RWPE2 (cell line): ENCODE data around the gene HMCN2.

Source experiments
- ATAC-seq: fragments of 200-7000 bp; cut with Tn5 transposase; 3 replicates; pipeline ENCODE4 v1.9.1; 2021; ENCODE audit warnings: low read depth
- DNase-seq: peaks from one replicate; pipeline ENCODE4 v3.0.0-alpha.2; 2020; ENCODE audit warnings: low spot score
- H3K27ac ChIP-seq: fragments of 450-650 bp; 2 replicates; pipeline ENCODE4 v1.5.1; 2017; ENCODE audit warnings: mild to moderate bottlenecking; ENCODE audit not compliant: poor library complexity, severe bottlenecking
- H3K27me3 ChIP-seq: fragments of 250-450 bp; sonication (Bioruptor Pico); 2 replicates; pipeline ENCODE4 v1.5.1; 2021; ENCODE audit warnings: mild to moderate bottlenecking, moderate library complexity; ENCODE audit not compliant: insufficient read depth, poor library complexity, severe bottlenecking
- H3K36me3 ChIP-seq: fragments of 250-450 bp; sonication (Bioruptor Pico); 2 replicates; pipeline ENCODE4 v1.5.1; 2020; ENCODE audit warnings: low read depth, mild to moderate bottlenecking, moderate library complexity
- H3K4me1 ChIP-seq: fragments of 250-450 bp; sonication (Bioruptor Pico); 2 replicates; pipeline ENCODE4 v1.5.1; 2021; ENCODE audit warnings: mild to moderate bottlenecking, moderate library complexity; ENCODE audit not compliant: insufficient read depth, poor library complexity, severe bottlenecking
- H3K4me3 ChIP-seq: fragments of 250-450 bp; sonication (Bioruptor Pico); 2 replicates; pipeline ENCODE4 v1.5.1; 2021; ENCODE audit warnings: mild to moderate bottlenecking, moderate library complexity; ENCODE audit not compliant: severe bottlenecking
- H3K9me3 ChIP-seq: fragments of 250-450 bp; sonication (Bioruptor Pico); 2 replicates; pipeline ENCODE4 v1.5.1; 2021; ENCODE audit warnings: mild to moderate bottlenecking, moderate library complexity; ENCODE audit not compliant: severe bottlenecking
- TF ChIP-seq, protein P1 (sequence below): fragments of 450-650 bp; IDR thresholded peaks from one replicate; pipeline ENCODE4 v1.5.1; 2017; ENCODE audit warnings: mild to moderate bottlenecking, moderate library complexity; ENCODE audit not compliant: poor library complexity, severe bottlenecking

HMCN2 gene

DNA sequence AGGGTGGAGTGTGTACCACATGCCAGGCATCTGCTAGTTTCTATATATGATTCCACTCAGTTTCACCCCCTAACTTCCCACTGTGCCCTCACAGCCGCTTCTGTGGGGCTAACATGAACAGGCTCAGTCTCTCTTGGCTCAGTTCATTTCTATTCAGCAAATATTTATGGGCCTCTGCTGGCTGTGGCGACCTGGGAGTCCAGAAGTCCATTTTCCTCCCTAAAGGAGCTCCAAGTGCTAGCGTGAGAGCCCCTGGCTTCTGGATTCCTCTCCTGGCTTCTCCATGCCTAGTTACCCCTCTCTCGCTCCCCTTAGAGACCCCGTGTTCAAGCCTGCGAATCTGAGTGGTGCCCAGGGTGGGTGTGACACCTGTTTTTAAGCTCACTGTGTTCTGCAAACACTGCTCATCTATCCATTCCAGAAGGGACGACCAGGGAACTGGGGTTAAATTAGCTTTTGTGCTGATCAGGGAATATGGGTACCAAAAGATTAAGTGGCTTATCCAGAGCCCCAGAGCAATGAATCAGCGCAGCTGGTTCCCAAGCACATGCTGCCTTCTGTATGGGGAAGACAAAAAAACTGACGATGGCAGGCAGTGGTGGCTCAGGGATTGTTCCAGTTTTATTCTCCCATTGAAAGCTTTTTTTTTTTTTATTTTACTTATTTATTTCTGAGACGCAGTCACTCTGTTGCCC, 57.6 kb downstream of the HMCN2 start:
- H3K4me1 ChIP-seq: no peaks in the 10 kb centered on the region
- H3K9me3 ChIP-seq: no peaks in the 10 kb centered on the region
- TF ChIP-seq, protein P1, sequence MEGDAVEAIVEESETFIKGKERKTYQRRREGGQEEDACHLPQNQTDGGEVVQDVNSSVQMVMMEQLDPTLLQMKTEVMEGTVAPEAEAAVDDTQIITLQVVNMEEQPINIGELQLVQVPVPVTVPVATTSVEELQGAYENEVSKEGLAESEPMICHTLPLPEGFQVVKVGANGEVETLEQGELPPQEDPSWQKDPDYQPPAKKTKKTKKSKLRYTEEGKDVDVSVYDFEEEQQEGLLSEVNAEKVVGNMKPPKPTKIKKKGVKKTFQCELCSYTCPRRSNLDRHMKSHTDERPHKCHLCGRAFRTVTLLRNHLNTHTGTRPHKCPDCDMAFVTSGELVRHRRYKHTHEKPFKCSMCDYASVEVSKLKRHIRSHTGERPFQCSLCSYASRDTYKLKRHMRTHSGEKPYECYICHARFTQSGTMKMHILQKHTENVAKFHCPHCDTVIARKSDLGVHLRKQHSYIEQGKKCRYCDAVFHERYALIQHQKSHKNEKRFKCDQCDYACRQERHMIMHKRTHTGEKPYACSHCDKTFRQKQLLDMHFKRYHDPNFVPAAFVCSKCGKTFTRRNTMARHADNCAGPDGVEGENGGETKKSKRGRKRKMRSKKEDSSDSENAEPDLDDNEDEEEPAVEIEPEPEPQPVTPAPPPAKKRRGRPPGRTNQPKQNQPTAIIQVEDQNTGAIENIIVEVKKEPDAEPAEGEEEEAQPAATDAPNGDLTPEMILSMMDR: no peak
- H3K36me3 ChIP-seq: no peaks in the 10 kb centered on the region
- H3K4me3 ChIP-seq: no peak overlapping the region
- peaks cover 49% of the 10 kb centered on the region for H3K27me3 ChIP-seq
- DNase-seq (no peak), ATAC-seq (no peak)
- H3K27ac ChIP-seq: no peak overlapping the region

- no peaks in the 10 kb centered on the region for H3K4me1 ChIP-seq
- H3K36me3 ChIP-seq: no peaks in the 10 kb centered on the region
- no peak for DNase-seq
- H3K4me3 ChIP-seq: no peak overlapping the region
- no peaks in the 10 kb centered on the region for H3K9me3 ChIP-seq
- no peak for ATAC-seq
- no peak overlapping the region for H3K27ac ChIP-seq
- peaks cover 38% of the 10 kb centered on the region for H3K27me3 ChIP-seq
- TF ChIP-seq, protein P1: no peak
These were observed 60.4 kb downstream of the HMCN2 start for GRCh38 chr9:130325921-130326320.

GRCh38 chr9:130327070-130327780, 61.7 kb downstream of the HMCN2 start:
- no peak overlapping the region for H3K4me3 ChIP-seq
- H3K9me3 ChIP-seq: no peaks in the 10 kb centered on the region
- ATAC-seq (no peak; the same call in 2 of the 3 replicates), DNase-seq (no peak)
- no peak overlapping the region for H3K27ac ChIP-seq
- no peaks in the 10 kb centered on the region for H3K36me3 ChIP-seq
- no peaks in the 10 kb centered on the region for H3K4me1 ChIP-seq
- TF ChIP-seq, protein P1: no peak
- peaks cover 25% of the 10 kb centered on the region for H3K27me3 ChIP-seq

- Histone ChIP-seq H3K27me3 (peaks cover 19% of the 10 kb centered on the region), H3K4me1 (no peaks in the 10 kb centered on the region), H3K36me3 (no peaks in the 10 kb centered on the region), H3K4me3 (no peak overlapping the region), H3K27ac (no peak overlapping the region), H3K9me3 (no peaks in the 10 kb centered on the region)
- DNase-seq (no peak), ATAC-seq (peak; percentile 58)
- TF ChIP-seq, protein P1: no peak
These were observed 62.3 kb downstream of the HMCN2 start for GRCh38 chr9:130327781-130328348.
